IMR-90 (cell line): ENCODE results near the gene HIF1AN.
"Not testable (repeated sequence)": the region's sequence is repeated elsewhere in the genome, so short reads cannot be mapped to it uniquely, and the experiment has no call there.

ENCODE experiments used
- BHLHE40 ChIP-seq: fragments of 150-350 bp; IDR thresholded peaks from 2 replicates; pipeline ENCODE4 v1.6.1; 2016; ENCODE audit warnings: mild to moderate bottlenecking, low read depth, low read length
- CEBPB ChIP-seq: IDR thresholded peaks from 2 replicates; pipeline ENCODE4 v1.6.1; 2012; ENCODE audit warnings: low read depth, low read length, improper control_type of control experiment
- CHD1 ChIP-seq: IDR thresholded peaks from 2 replicates; pipeline ENCODE4 v1.6.1; 2012; ENCODE audit warnings: low read depth, low read length, improper control_type of control experiment
- CTCF ChIP-seq: conservative IDR thresholded peaks from 2 replicates; pipeline ENCODE4 v1.5.1; 2012; ENCODE audit warnings: mild to moderate bottlenecking, low read depth, low read length, improper control_type of control experiment
- ELK1 ChIP-seq: fragments of 150-350 bp; IDR thresholded peaks from 2 replicates; pipeline ENCODE4 v1.6.1; 2016; ENCODE audit warnings: low read depth, mild to moderate bottlenecking, low read length, moderate library complexity, borderline replicate concordance
- MAFK ChIP-seq: IDR thresholded peaks from 2 replicates; pipeline ENCODE4 v1.6.1; 2012; ENCODE audit warnings: low read depth, low read length, improper control_type of control experiment
- MXI1 ChIP-seq: IDR thresholded peaks from 2 replicates; pipeline ENCODE4 v1.6.1; 2012; ENCODE audit warnings: low read depth, mild to moderate bottlenecking, low read length, moderate library complexity, borderline replicate concordance
- NFE2L2 ChIP-seq: fragments of 150-350 bp; IDR thresholded peaks from 2 replicates; pipeline ENCODE4 v1.6.1; 2016; ENCODE audit warnings: low read depth, mild to moderate bottlenecking, low read length
- POLR2A ChIP-seq: IDR thresholded peaks from 2 replicates; pipeline ENCODE4 v1.6.1; 2012; ENCODE audit warnings: mild to moderate bottlenecking, low read depth, low read length
- RAD21 ChIP-seq: IDR thresholded peaks from 2 replicates; pipeline ENCODE4 v1.6.1; 2012; ENCODE audit warnings: low read length, improper control_type of control experiment
- RCOR1 ChIP-seq: IDR thresholded peaks from 2 replicates; pipeline ENCODE4 v1.6.1; 2012; ENCODE audit warnings: mild to moderate bottlenecking, low read length, improper control_type of control experiment; ENCODE audit not compliant: insufficient replicate concordance
- SMC3 ChIP-seq: fragments of 150-350 bp; IDR thresholded peaks from 2 replicates; pipeline ENCODE4 v1.6.1; 2016; ENCODE audit warnings: low read depth, mild to moderate bottlenecking, antibody characterized with exemption, low read length, moderate library complexity

DNA sequence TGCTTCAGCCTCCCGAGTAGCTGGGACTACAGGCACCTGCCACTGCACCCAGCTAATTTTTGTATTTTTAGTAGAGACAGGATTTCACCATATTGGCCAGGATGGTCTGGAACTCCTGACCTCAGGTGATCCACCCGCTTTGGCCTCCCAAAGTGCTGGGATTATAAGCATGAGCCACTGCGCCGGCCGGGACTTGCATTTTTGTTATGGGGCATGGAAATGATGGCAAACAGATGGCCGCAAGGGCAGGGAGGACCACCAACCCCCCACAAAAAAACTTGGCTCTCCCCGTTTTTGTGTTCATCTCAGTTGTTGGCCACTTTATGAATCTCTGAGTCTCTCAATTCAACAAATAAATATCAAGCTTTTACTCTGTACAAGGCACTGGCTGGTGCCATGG lies 39.4 kb downstream of the HIF1AN start:
- TF ChIP-seq POLR2A, CTCF, CEBPB, RAD21, RCOR1, MXI1, SMC3, ELK1, NFE2L2, CHD1, BHLHE40, MAFK: not testable (repeated sequence)
